ENCODE measurements around the gene SDK1. TPM values are rescaled to one million over a fixed set of nuclear protein-coding genes. Genes with fewer than 3 reads are reported as not detected.

SDK1 gene
- total RNA-seq, 4 donors from 2014 or later: under 0.01 to 16.2 (median 7.2) TPM

- H3K36me3 ChIP-seq: no peaks in the 10 kb centered on the region
- H3K4me3 ChIP-seq: no peak overlapping the region
- H3K27ac ChIP-seq: no peak overlapping the region
- TF ChIP-seq POLR2A (IDR thresholded peaks at IDR 0.05): no peak
- no peak for TF ChIP-seq CTCF (IDR thresholded peaks at IDR 0.05)
- H3K4me1 ChIP-seq: no peaks in the 10 kb centered on the region
- H3K9me3 ChIP-seq: no peaks in the 10 kb centered on the region
- intact Hi-C loops (cut with DNase I; ENCODE audit: low total_unique reads): no loop called here
- H3K27me3 ChIP-seq: no peaks in the 10 kb centered on the region
- no peak for DNase-seq
Measured at GRCh38 chr7:3552499-3552898, 251.4 kb downstream of the SDK1 start.

GRCh38 chr7:3558400-3558799, 257.3 kb downstream of the SDK1 start:
- no peak for TF ChIP-seq POLR2A (IDR thresholded peaks at IDR 0.05)
- TF ChIP-seq CTCF (IDR thresholded peaks at IDR 0.05): no peak
- no peaks in the 10 kb centered on the region for H3K27me3 ChIP-seq
- no peaks in the 10 kb centered on the region for H3K9me3 ChIP-seq
- H3K4me3 ChIP-seq: no peak overlapping the region
- no peaks in the 10 kb centered on the region for H3K36me3 ChIP-seq
- intact Hi-C loops (cut with DNase I; ENCODE audit: low total_unique reads): no loop called here
- DNase-seq: no peak
- H3K4me1 ChIP-seq: no peaks in the 10 kb centered on the region
- no peak overlapping the region for H3K27ac ChIP-seq

GRCh38 chr7:3559278-3559677, 258.2 kb downstream of the SDK1 start:
- no peak for TF ChIP-seq CTCF (IDR thresholded peaks at IDR 0.05)
- no peak overlapping the region for H3K4me3 ChIP-seq
- no peaks in the 10 kb centered on the region for H3K4me1 ChIP-seq
- no peak for DNase-seq
- no peaks in the 10 kb centered on the region for H3K36me3 ChIP-seq
- no peak overlapping the region for H3K27ac ChIP-seq
- H3K9me3 ChIP-seq: no peaks in the 10 kb centered on the region
- no peaks in the 10 kb centered on the region for H3K27me3 ChIP-seq
- intact Hi-C loops (cut with DNase I; ENCODE audit: low total_unique reads): no loop called here

- intact Hi-C loops (cut with DNase I; ENCODE audit: low total_unique reads): no loop called here
- Histone ChIP-seq H3K4me3 (no peak overlapping the region), H3K36me3 (no peaks in the 10 kb centered on the region), H3K4me1 (no peaks in the 10 kb centered on the region), H3K9me3 (no peaks in the 10 kb centered on the region), H3K27ac (no peak overlapping the region), H3K27me3 (no peaks in the 10 kb centered on the region)
- TF ChIP-seq POLR2A (IDR thresholded peaks at IDR 0.05) (no peak), CTCF (IDR thresholded peaks at IDR 0.05) (no peak)
- no peak for DNase-seq
Measured at GRCh38 chr7:3560495-3560894, 259.4 kb downstream of the SDK1 start.

- no peaks in the 10 kb centered on the region for H3K36me3 ChIP-seq
- H3K27ac ChIP-seq: no peak overlapping the region
- intact Hi-C loops (cut with DNase I; ENCODE audit: low total_unique reads): no loop called here
- H3K9me3 ChIP-seq: no peaks in the 10 kb centered on the region
- DNase-seq: no peak
- H3K27me3 ChIP-seq: no peaks in the 10 kb centered on the region
- no peak for TF ChIP-seq CTCF (IDR thresholded peaks at IDR 0.05)
- no peak for TF ChIP-seq POLR2A (IDR thresholded peaks at IDR 0.05)
- H3K4me3 ChIP-seq: no peak overlapping the region
- H3K4me1 ChIP-seq: no peaks in the 10 kb centered on the region
Measured at GRCh38 chr7:3561932-3562331, 260.9 kb downstream of the SDK1 start.

All from uterus (tissue), 4 donors.